Fibroblast of lung (primary cell): ENCODE data around the gene PSMD9. TPM values are rescaled to one million over a fixed set of nuclear protein-coding genes. Genes with fewer than 3 reads are reported as not detected.
A peak's percentile ranks its signal among the peaks of the same experiment; 100 is the strongest.

ENCODE experiments used
- DNase-seq, 2 donors: peaks; one replicate each; pipeline versions ENCODE4 v3.0.0 to v3.0.0-alpha.2; 2010; ENCODE audit warnings: low read depth in 2 of 2
- H2AFZ ChIP-seq: 2 replicates; pipeline ENCODE4 v1.5.1; 2012; ENCODE audit warnings: low read length, control low read depth, inconsistent platforms
- H3K27ac ChIP-seq: 2 replicates; pipeline ENCODE4 v1.5.1; 2011; ENCODE audit warnings: low read length, control low read depth; ENCODE audit not compliant: insufficient read depth
- H3K27me3 ChIP-seq: 2 replicates; pipeline ENCODE4 v1.5.1; 2011; ENCODE audit warnings: mild to moderate bottlenecking, low read length; ENCODE audit not compliant: control insufficient read depth, insufficient read depth
- H3K36me3 ChIP-seq: 2 replicates; pipeline ENCODE4 v1.5.1; 2011; ENCODE audit warnings: low read length; ENCODE audit not compliant: control insufficient read depth, insufficient read depth
- H3K4me1 ChIP-seq: 2 replicates; pipeline ENCODE4 v1.5.1; 2011; ENCODE audit warnings: low read length; ENCODE audit not compliant: control insufficient read depth, insufficient read depth; ENCODE audit errors: extremely low read depth
- H3K4me2 ChIP-seq: 2 replicates; pipeline ENCODE4 v1.5.1; 2011; ENCODE audit warnings: low read length, control low read depth; ENCODE audit not compliant: insufficient read depth; ENCODE audit errors: extremely low read depth
- H3K4me3 ChIP-seq, 4 experiments: fragments of 200-600 bp in 1 of 4; sonication (generic) in 1 of 4; replicated peaks in 1 of 4; 2 replicates each; pipeline ENCODE4 v1.5.1; 2011 to 2016; ENCODE audit warnings: low read length in 4 of 4, low read depth in 3 of 4, mild to moderate bottlenecking in 3 of 4, control low read depth in 2 of 4, inconsistent platforms in 1 of 4, mixed read lengths in 1 of 4; ENCODE audit not compliant: insufficient read depth in 1 of 4; ENCODE audit errors: control extremely low read depth in 1 of 4
- H3K79me2 ChIP-seq: 2 replicates; pipeline ENCODE4 v1.5.1; 2012; ENCODE audit warnings: mild to moderate bottlenecking, low read length, inconsistent platforms; ENCODE audit not compliant: control insufficient read depth, insufficient read depth
- H3K9ac ChIP-seq: 2 replicates; pipeline ENCODE4 v1.5.1; 2011; ENCODE audit warnings: mild to moderate bottlenecking, low read length, control low read depth; ENCODE audit not compliant: insufficient read depth
- H3K9me3 ChIP-seq: 2 replicates; pipeline ENCODE4 v1.5.1; 2012; ENCODE audit warnings: low read depth, low read length; ENCODE audit not compliant: control insufficient read depth, insufficient read depth
- H4K20me1 ChIP-seq: 2 replicates; pipeline ENCODE4 v1.5.1; 2011; ENCODE audit warnings: low read length; ENCODE audit not compliant: control insufficient read depth, insufficient read depth; ENCODE audit errors: extremely low read depth
- EZH2 ChIP-seq: IDR thresholded peaks from 2 replicates; pipeline ENCODE4 v1.5.1; 2012; ENCODE audit warnings: low read length, control low read depth, mild to moderate bottlenecking; ENCODE audit errors: missing control alignments
- polyA plus RNA-seq, 2 donors: library from polyadenylated mRNA; depleted of rRNA in 1 of 2; stranded (reverse) in 1 of 2; unstranded in 1 of 2; fragments of >200 nt; gene quantifications; 2 replicates each; pipeline ENCODE4 v1.2.1, GENCODE V29; 2011 to 2012; ENCODE audit warnings: missing spikeins in 1 of 2
- total RNA-seq: library from RNA; depleted of rRNA; stranded (reverse); fragments of >200 nt; gene quantifications from 2 replicates; pipeline ENCODE4 v1.2.1, GENCODE V29; 2014
- TF ChIP-seq, protein P1 (sequence below), 2 donors: IDR thresholded peaks in 1 of 2; conservative IDR thresholded peaks in 1 of 2; 1 replicate in 1 of 2; 2 replicates in 1 of 2; pipeline ENCODE4 v1.5.1; 2011 to 2012; ENCODE audit warnings: low read length in 2 of 2, control low read depth in 1 of 2, inconsistent platforms in 1 of 2, low read depth in 1 of 2, mild to moderate bottlenecking in 1 of 2

The PSMD9 gene
- total and polyA plus RNA-seq, 2 donors (not counting 1 experiment from before 2014, with no cell fraction given): 73.5 to 77.7 TPM

- Histone ChIP-seq H3K4me1 (peaks cover 6% of the 10 kb centered on the region), H3K9me3 (no peaks in the 10 kb centered on the region), H3K79me2 (no peaks in the 10 kb centered on the region), H3K36me3 (no peaks in the 10 kb centered on the region), H3K4me2 (peak overlapping the region; percentile 2), H2AFZ (peak overlapping the region; percentile 48), H3K4me3 (peak overlapping the region in 2 of 4 experiments; percentile 19 to 26), H3K9ac (no peak overlapping the region), H4K20me1 (no peaks in the 10 kb centered on the region), H3K27me3 (no peaks in the 10 kb centered on the region), H3K27ac (peak overlapping the region; percentile 27)
- no peak for TF ChIP-seq EZH2
- TF ChIP-seq, protein P1, sequence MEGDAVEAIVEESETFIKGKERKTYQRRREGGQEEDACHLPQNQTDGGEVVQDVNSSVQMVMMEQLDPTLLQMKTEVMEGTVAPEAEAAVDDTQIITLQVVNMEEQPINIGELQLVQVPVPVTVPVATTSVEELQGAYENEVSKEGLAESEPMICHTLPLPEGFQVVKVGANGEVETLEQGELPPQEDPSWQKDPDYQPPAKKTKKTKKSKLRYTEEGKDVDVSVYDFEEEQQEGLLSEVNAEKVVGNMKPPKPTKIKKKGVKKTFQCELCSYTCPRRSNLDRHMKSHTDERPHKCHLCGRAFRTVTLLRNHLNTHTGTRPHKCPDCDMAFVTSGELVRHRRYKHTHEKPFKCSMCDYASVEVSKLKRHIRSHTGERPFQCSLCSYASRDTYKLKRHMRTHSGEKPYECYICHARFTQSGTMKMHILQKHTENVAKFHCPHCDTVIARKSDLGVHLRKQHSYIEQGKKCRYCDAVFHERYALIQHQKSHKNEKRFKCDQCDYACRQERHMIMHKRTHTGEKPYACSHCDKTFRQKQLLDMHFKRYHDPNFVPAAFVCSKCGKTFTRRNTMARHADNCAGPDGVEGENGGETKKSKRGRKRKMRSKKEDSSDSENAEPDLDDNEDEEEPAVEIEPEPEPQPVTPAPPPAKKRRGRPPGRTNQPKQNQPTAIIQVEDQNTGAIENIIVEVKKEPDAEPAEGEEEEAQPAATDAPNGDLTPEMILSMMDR (conservative IDR thresholded peaks at IDR 0.05 in 1 of 2, IDR thresholded peaks at IDR 0.05 in 1 of 2; ENCODE audit: low read depth in 1 of 2, low read length in 2 of 2): no peak
- peak; percentile 95 to 98 for DNase-seq
Measured at GRCh38 chr12:121872546-121873215, 15.9 kb upstream of the PSMD9 start.

- Histone ChIP-seq H3K36me3 (no peaks in the 10 kb centered on the region), H3K4me2 (peak overlapping the region; percentile 2), H2AFZ (peak overlapping the region; percentile 48), H3K4me1 (peaks cover 6% of the 10 kb centered on the region), H4K20me1 (no peaks in the 10 kb centered on the region), H3K9me3 (no peaks in the 10 kb centered on the region), H3K27me3 (no peaks in the 10 kb centered on the region), H3K79me2 (no peaks in the 10 kb centered on the region), H3K4me3 (no peak overlapping the region), H3K27ac (peak overlapping the region; percentile 27), H3K9ac (no peak overlapping the region)
- no peak for TF ChIP-seq EZH2
- TF ChIP-seq, protein P1 (conservative IDR thresholded peaks at IDR 0.05 in 1 of 2, IDR thresholded peaks at IDR 0.05 in 1 of 2; ENCODE audit: low read depth in 1 of 2, low read length in 2 of 2): no peak
- DNase-seq: peak in 1 of 2 donors; percentile 40
Measured at GRCh38 chr12:121873216-121873569, 15.4 kb upstream of the PSMD9 start.

DNA sequence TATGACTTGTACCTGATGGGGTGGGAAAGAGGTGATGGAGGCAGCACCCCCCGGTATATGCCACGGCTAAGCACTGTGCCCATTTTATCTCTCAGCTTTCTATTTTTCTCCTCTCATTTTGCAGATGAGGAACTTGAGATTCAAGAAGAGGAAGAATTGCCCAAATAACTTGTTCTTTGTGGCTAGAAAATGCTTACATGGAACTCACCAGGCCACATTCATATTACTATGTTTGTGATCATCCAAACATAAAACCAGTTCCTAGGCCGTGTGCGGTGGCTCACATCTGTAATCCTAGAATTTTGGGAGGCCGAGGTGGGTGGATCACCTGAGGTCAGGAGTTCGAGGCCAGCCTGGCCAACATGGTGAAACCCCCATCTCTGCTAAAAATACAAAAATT is 14.5 kb upstream of the PSMD9 start:
- no peaks in the 10 kb centered on the region for H3K79me2 ChIP-seq
- no peak overlapping the region for H3K4me3 ChIP-seq
- H3K27ac ChIP-seq: no peak overlapping the region
- no peaks in the 10 kb centered on the region for H3K27me3 ChIP-seq
- H2AFZ ChIP-seq: no peak overlapping the region
- no peaks in the 10 kb centered on the region for H4K20me1 ChIP-seq
- H3K4me2 ChIP-seq: no peak overlapping the region
- DNase-seq: no peak
- no peaks in the 10 kb centered on the region for H3K36me3 ChIP-seq
- no peaks in the 10 kb centered on the region for H3K9me3 ChIP-seq
- no peak overlapping the region for H3K9ac ChIP-seq
- TF ChIP-seq, protein P1 (conservative IDR thresholded peaks at IDR 0.05 in 1 of 2, IDR thresholded peaks at IDR 0.05 in 1 of 2; ENCODE audit: low read depth in 1 of 2, low read length in 2 of 2): no peak
- TF ChIP-seq EZH2: no peak
- H3K4me1 ChIP-seq: peaks cover 6% of the 10 kb centered on the region
